Keratinocyte (primary cell): ENCODE measurements around the gene LITAFD. TPM values are rescaled to one million over a fixed set of nuclear protein-coding genes. Genes with fewer than 3 reads are reported as not detected.

Experiments used
- DNase-seq: peaks from one replicate; pipeline ENCODE4 v3.0.0-alpha.2; 2011; ENCODE audit warnings: low read depth, missing footprints, low spot score
- FAIRE-seq: peaks from 2 replicates; lab custom pipeline; 2011; peaks lifted over from hg19 to GRCh38; lab: Jason Lieb, UNC
- H2AFZ ChIP-seq: 2 replicates; pipeline ENCODE4 v1.6.0; 2012; ENCODE audit warnings: low read length, control low read depth, inconsistent platforms; ENCODE audit not compliant: control insufficient read depth
- H3K27ac ChIP-seq: 2 replicates; pipeline ENCODE4 v1.5.1; 2011; ENCODE audit warnings: low read length; ENCODE audit not compliant: control insufficient read depth, insufficient read depth
- H3K27me3 ChIP-seq: 3 replicates; pipeline ENCODE4 v1.6.0; 2011; ENCODE audit warnings: low read length; ENCODE audit not compliant: control insufficient read depth, insufficient read depth; ENCODE audit errors: extremely low read depth
- H3K36me3 ChIP-seq, 2 experiments: 2 replicates in 1 of 2; 3 replicates in 1 of 2; pipeline ENCODE4 v1.5.1; 2011; ENCODE audit warnings: low read length in 2 of 2, mild to moderate bottlenecking in 1 of 2; ENCODE audit not compliant: control insufficient read depth in 2 of 2, insufficient read depth in 2 of 2; ENCODE audit errors: extremely low read depth in 1 of 2
- H3K4me1 ChIP-seq: 3 replicates; pipeline ENCODE4 v1.5.1; 2011; ENCODE audit warnings: low read length; ENCODE audit not compliant: control insufficient read depth, insufficient read depth; ENCODE audit errors: extremely low read depth
- H3K4me2 ChIP-seq: 3 replicates; pipeline ENCODE4 v1.6.0; 2011; ENCODE audit warnings: low read depth, low read length; ENCODE audit not compliant: control insufficient read depth, insufficient read depth; ENCODE audit errors: extremely low read depth
- H3K4me3 ChIP-seq, 3 experiments: fragments of 200-600 bp in 1 of 3; sonication (generic) in 1 of 3; 2 replicates in 2 of 3; 3 replicates in 1 of 3; pipeline ENCODE4 v1.5.1; 2011 to 2016; ENCODE audit warnings: low read length in 3 of 3, mild to moderate bottlenecking in 3 of 3, control low read depth in 2 of 3, inconsistent platforms in 1 of 3, low read depth in 1 of 3, mixed read lengths in 1 of 3, mixed run types in 1 of 3, moderate library complexity in 1 of 3; ENCODE audit not compliant: control insufficient read depth in 2 of 3, insufficient read depth in 2 of 3; ENCODE audit errors: extremely low read depth in 1 of 3
- H3K79me2 ChIP-seq: 2 replicates; pipeline ENCODE4 v1.6.0; 2012; ENCODE audit warnings: low read length; ENCODE audit not compliant: control insufficient read depth, insufficient read depth
- H3K9ac ChIP-seq: 3 replicates; pipeline ENCODE4 v1.6.0; 2011; ENCODE audit warnings: low read length; ENCODE audit not compliant: control insufficient read depth, insufficient read depth; ENCODE audit errors: extremely low read depth
- H3K9me1 ChIP-seq: 3 replicates; pipeline ENCODE4 v1.6.0; 2011; ENCODE audit warnings: low read length; ENCODE audit not compliant: control insufficient read depth, insufficient read depth; ENCODE audit errors: extremely low read depth
- H3K9me3 ChIP-seq: 2 replicates; pipeline ENCODE4 v1.5.1; 2012; ENCODE audit warnings: low read depth, low read length; ENCODE audit not compliant: control insufficient read depth
- H4K20me1 ChIP-seq: 3 replicates; pipeline ENCODE4 v1.6.0; 2011; ENCODE audit warnings: low read length; ENCODE audit not compliant: control insufficient read depth, insufficient read depth; ENCODE audit errors: extremely low read depth
- EZH2 ChIP-seq: IDR thresholded peaks from one replicate; pipeline ENCODE4 v1.6.1; 2012; ENCODE audit warnings: inconsistent platforms, mild to moderate bottlenecking, low read length, moderate library complexity
- dilution Hi-C: fragments of 300-500 bp; cut with MboI; formaldehyde crosslinking; loops from one replicate; pipeline ENCODE4 v1.7.0; 2020; ENCODE audit warnings: low sequenced_read_pairs; ENCODE audit not compliant: extremely low pct_ligation_motif_present
- polyA plus RNA-seq, 5 experiments: library from polyadenylated mRNA; depleted of rRNA in 3 of 5; stranded (reverse) in 3 of 5; stranded (forward) in 1 of 5; unstranded in 1 of 5; fragments of >200 nt; gene quantifications; 1 replicate in 1 of 5; 2 replicates in 3 of 5; 3 replicates in 1 of 5; pipeline versions ENCODE4 v1.2.1 to v1.2.3, GENCODE V29; 2011 to 2012; ENCODE audit warnings: missing spikeins in 2 of 5, low read depth in 1 of 5, low replicate concordance in 1 of 5
- TF ChIP-seq, protein P1 (sequence below), 3 experiments: IDR thresholded peaks in 1 of 3; conservative IDR thresholded peaks in 1 of 3; optimal IDR thresholded peaks in 1 of 3; 2 replicates in 2 of 3; 3 replicates in 1 of 3; pipeline versions ENCODE3 to v1.5.1; 2011; ENCODE audit warnings: low read length in 3 of 3, mild to moderate bottlenecking in 3 of 3, moderate library complexity in 2 of 3, control low read depth in 1 of 3, inconsistent platforms in 1 of 3; ENCODE audit not compliant: insufficient read depth in 2 of 3; ENCODE audit errors: extremely low read depth in 1 of 3

The LITAFD gene
- polyA plus RNA-seq, 1 donor (not counting 4 experiments of a cell fraction or from before 2014, with no cell fraction given) = not detected

DNA sequence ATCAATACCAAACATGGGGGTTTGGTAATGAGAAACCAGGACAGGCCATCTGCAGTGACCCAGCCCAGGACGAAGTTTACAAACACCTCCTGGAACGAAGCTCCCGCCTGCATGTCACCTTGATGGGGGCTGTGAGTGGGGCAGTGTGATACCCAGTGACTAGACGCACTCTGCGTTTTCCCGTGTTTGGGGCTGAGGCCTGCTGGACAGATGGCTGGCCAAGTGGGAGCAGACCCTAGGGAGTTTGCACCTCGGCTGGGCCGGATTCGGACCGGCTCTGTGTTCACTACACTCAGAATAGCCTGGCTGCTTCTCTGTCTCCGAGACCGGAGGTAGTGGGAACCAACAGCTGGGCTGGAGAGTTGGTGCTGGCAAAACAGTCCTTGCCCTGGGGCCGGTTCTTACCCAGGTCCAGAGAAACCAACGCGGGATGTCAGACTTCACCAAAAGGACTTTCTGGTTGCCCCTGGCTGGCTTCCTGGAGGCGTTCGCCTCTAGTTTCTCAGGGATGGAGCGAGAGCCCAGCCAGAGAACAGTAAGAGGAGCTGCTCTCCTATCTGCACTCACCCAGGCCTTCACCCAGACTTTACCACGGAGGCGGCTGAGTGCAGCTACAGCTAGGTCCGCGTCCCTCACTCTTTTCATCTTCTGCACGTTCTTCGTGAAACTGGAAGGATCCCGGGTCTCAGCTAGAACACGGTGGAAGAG, 33.8 kb upstream of the LITAFD start:
- TF ChIP-seq, protein P1, sequence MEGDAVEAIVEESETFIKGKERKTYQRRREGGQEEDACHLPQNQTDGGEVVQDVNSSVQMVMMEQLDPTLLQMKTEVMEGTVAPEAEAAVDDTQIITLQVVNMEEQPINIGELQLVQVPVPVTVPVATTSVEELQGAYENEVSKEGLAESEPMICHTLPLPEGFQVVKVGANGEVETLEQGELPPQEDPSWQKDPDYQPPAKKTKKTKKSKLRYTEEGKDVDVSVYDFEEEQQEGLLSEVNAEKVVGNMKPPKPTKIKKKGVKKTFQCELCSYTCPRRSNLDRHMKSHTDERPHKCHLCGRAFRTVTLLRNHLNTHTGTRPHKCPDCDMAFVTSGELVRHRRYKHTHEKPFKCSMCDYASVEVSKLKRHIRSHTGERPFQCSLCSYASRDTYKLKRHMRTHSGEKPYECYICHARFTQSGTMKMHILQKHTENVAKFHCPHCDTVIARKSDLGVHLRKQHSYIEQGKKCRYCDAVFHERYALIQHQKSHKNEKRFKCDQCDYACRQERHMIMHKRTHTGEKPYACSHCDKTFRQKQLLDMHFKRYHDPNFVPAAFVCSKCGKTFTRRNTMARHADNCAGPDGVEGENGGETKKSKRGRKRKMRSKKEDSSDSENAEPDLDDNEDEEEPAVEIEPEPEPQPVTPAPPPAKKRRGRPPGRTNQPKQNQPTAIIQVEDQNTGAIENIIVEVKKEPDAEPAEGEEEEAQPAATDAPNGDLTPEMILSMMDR (optimal IDR thresholded peaks at IDR 0.05 in 1 of 3, IDR thresholded peaks at IDR 0.05 in 1 of 3, conservative IDR thresholded peaks at IDR 0.05 in 1 of 3; ENCODE audit: extremely low read depth in 1 of 3, insufficient read depth in 2 of 3, low read length in 3 of 3) = no peak
- no peak for TF ChIP-seq EZH2
- H2AFZ ChIP-seq = no peak overlapping the region
- no peaks in the 10 kb centered on the region for H3K9me3 ChIP-seq
- H3K36me3 ChIP-seq = peaks cover 21 to 40% of the 10 kb centered on the region in 2 experiments
- no peak for FAIRE-seq
- no peak overlapping the region for H3K4me3 ChIP-seq
- dilution Hi-C loops = no loop called here
- no peak for DNase-seq
- no peak overlapping the region for H3K9ac ChIP-seq
- H3K27me3 ChIP-seq = no peaks in the 10 kb centered on the region
- peaks cover 12% of the 10 kb centered on the region for H3K79me2 ChIP-seq
- H4K20me1 ChIP-seq = peaks cover 3% of the 10 kb centered on the region
- peaks cover 34% of the 10 kb centered on the region for H3K4me1 ChIP-seq
- H3K27ac ChIP-seq = peak overlapping the region; percentile 78
- peaks cover 2% of the 10 kb centered on the region for H3K9me1 ChIP-seq
- peak overlapping the region; percentile 11 for H3K4me2 ChIP-seq

GRCh38 chr16:8848939-8849391, 33.2 kb upstream of the LITAFD start:
- Histone ChIP-seq H3K79me2 (peaks cover 12% of the 10 kb centered on the region), H4K20me1 (peaks cover 3% of the 10 kb centered on the region), H3K4me1 (peaks cover 34% of the 10 kb centered on the region), H3K9ac (no peak overlapping the region), H2AFZ (no peak overlapping the region), H3K27me3 (no peaks in the 10 kb centered on the region), H3K4me3 (peak overlapping the region in 1 of 3 experiments; percentile 2), H3K9me1 (peaks cover 2% of the 10 kb centered on the region), H3K27ac (peak overlapping the region; percentile 78), H3K36me3 (peaks cover 21 to 45% of the 10 kb centered on the region in 2 experiments), H3K9me3 (no peaks in the 10 kb centered on the region), H3K4me2 (peak overlapping the region; percentile 11)
- DNase-seq (no peak), FAIRE-seq (peak; percentile 86)
- dilution Hi-C loops = no loop called here
- TF ChIP-seq, protein P1 (optimal IDR thresholded peaks at IDR 0.05 in 1 of 3, IDR thresholded peaks at IDR 0.05 in 1 of 3, conservative IDR thresholded peaks at IDR 0.05 in 1 of 3; ENCODE audit: extremely low read depth in 1 of 3, insufficient read depth in 2 of 3, low read length in 3 of 3) = no peak
- no peak for TF ChIP-seq EZH2
